Measurements from ENCODE around the gene PRR23B.

DNA sequence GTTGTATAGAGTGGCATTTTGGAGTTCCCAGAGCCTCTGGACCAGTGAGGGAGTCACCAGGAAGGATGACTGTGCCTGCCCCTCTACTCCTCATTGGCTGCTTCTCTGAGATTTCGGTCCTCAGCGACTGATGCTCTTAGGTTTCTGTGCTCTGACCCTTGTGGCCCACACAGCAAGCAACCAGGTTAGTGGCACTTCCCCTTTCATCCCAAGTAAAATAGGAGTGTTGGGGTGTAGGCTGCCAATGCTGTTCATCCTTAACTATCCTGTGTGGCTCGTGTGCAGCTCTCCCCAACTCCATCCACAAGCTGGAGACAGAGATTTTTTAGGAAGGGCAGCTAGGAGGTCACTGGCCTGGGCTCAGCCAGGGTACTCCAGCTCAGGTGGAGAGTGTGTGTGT is 35.9 kb downstream of the PRR23B start:
- TF ChIP-seq, protein P1, sequence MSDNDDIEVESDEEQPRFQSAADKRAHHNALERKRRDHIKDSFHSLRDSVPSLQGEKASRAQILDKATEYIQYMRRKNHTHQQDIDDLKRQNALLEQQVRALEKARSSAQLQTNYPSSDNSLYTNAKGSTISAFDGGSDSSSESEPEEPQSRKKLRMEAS (IDR thresholded peaks at IDR 0.05; ENCODE audit: low read depth, low read length): no peak
- TF ChIP-seq, protein P2, sequence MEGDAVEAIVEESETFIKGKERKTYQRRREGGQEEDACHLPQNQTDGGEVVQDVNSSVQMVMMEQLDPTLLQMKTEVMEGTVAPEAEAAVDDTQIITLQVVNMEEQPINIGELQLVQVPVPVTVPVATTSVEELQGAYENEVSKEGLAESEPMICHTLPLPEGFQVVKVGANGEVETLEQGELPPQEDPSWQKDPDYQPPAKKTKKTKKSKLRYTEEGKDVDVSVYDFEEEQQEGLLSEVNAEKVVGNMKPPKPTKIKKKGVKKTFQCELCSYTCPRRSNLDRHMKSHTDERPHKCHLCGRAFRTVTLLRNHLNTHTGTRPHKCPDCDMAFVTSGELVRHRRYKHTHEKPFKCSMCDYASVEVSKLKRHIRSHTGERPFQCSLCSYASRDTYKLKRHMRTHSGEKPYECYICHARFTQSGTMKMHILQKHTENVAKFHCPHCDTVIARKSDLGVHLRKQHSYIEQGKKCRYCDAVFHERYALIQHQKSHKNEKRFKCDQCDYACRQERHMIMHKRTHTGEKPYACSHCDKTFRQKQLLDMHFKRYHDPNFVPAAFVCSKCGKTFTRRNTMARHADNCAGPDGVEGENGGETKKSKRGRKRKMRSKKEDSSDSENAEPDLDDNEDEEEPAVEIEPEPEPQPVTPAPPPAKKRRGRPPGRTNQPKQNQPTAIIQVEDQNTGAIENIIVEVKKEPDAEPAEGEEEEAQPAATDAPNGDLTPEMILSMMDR (IDR thresholded peaks at IDR 0.05; ENCODE audit: low read depth, low read length): no peak

Data from NB4 (cell line).